Neural crest cell (in vitro differentiated cells): ENCODE results near the gene CAND1. TPM values are rescaled to one million over a fixed set of nuclear protein-coding genes. Genes with fewer than 3 reads are reported as not detected.

Experiments
- DNase-seq: peaks from one replicate; pipeline ENCODE4 v3.0.0; 2021; ENCODE audit warnings: low read depth, mixed read lengths, low spot score
- H3K27ac Mint-ChIP-seq: one replicate; pipeline ENCODE4 v1.8.0; 2021; ENCODE audit warnings: mild to moderate bottlenecking, mixed read lengths; ENCODE audit not compliant: unreplicated experiment
- H3K27me3 Mint-ChIP-seq: 2 replicates; pipeline ENCODE4 v1.8.0; 2021; ENCODE audit warnings: low read depth, mild to moderate bottlenecking, mixed read lengths
- H3K36me3 Mint-ChIP-seq: 2 replicates; pipeline ENCODE4 v1.8.0; 2021; ENCODE audit warnings: low read depth, mild to moderate bottlenecking, mixed read lengths
- H3K4me1 Mint-ChIP-seq: 2 replicates; pipeline ENCODE4 v1.8.0; 2021; ENCODE audit warnings: mixed read lengths
- H3K4me3 Mint-ChIP-seq: one replicate; pipeline ENCODE4 v1.8.0; 2021; ENCODE audit warnings: mild to moderate bottlenecking, mixed read lengths
- H3K9me3 Mint-ChIP-seq: 2 replicates; pipeline ENCODE4 v1.8.0; 2021; ENCODE audit warnings: mixed read lengths
- CTCF ChIP-seq: fragments of 200-600 bp; sonication (generic); conservative IDR thresholded peaks from 2 replicates; pipeline ENCODE4 v1.5.0; 2021; ENCODE audit warnings: antibody characterized with exemption, mild to moderate bottlenecking
- total RNA-seq: library from RNA; stranded (reverse); gene quantifications from 2 replicates; pipeline ENCODE4 v1.2.1, GENCODE V29; 2021

Gene CAND1
- total RNA-seq, 1 donor from 2014 or later = 259 TPM

GRCh38 chr12:67320614-67321295, 51.6 kb downstream of the CAND1 start:
- H3K36me3 Mint-ChIP-seq = peaks cover 66% of the 10 kb centered on the region
- H3K27ac Mint-ChIP-seq = peak overlapping the region; percentile 5
- no peak for DNase-seq

GRCh38 chr12:67322580-67322979, 53.4 kb downstream of the CAND1 start:
- Mint-ChIP-seq H3K4me1 (no peaks in the 10 kb centered on the region), H3K36me3 (peaks cover 64% of the 10 kb centered on the region), H3K4me3 (no peak overlapping the region), H3K9me3 (peaks cover 24% of the 10 kb centered on the region), H3K27me3 (no peaks in the 10 kb centered on the region), H3K27ac (no peak overlapping the region)
- TF ChIP-seq CTCF = no peak
- no peak for DNase-seq

More at GRCh38 chr12:67320614-67321295, 51.6 kb downstream of the CAND1 start:
- no peak for TF ChIP-seq CTCF
- Mint-ChIP-seq H3K4me1 (no peaks in the 10 kb centered on the region), H3K4me3 (no peak overlapping the region), H3K9me3 (peaks cover 23% of the 10 kb centered on the region), H3K27me3 (no peaks in the 10 kb centered on the region)

GRCh38 chr12:67323007-67323406, 53.8 kb downstream of the CAND1 start:
- no peak overlapping the region for H3K4me3 Mint-ChIP-seq
- no peak for DNase-seq
- no peak for TF ChIP-seq CTCF
- H3K27me3 Mint-ChIP-seq = no peaks in the 10 kb centered on the region
- H3K36me3 Mint-ChIP-seq = peaks cover 60% of the 10 kb centered on the region
- H3K9me3 Mint-ChIP-seq = peaks cover 24% of the 10 kb centered on the region
- no peak overlapping the region for H3K27ac Mint-ChIP-seq
- no peaks in the 10 kb centered on the region for H3K4me1 Mint-ChIP-seq

- H3K27ac Mint-ChIP-seq = no peak overlapping the region
- no peaks in the 10 kb centered on the region for H3K4me1 Mint-ChIP-seq
- no peak for DNase-seq
- no peaks in the 10 kb centered on the region for H3K27me3 Mint-ChIP-seq
- H3K4me3 Mint-ChIP-seq = no peak overlapping the region
- TF ChIP-seq CTCF = no peak
- H3K36me3 Mint-ChIP-seq = peaks cover 31% of the 10 kb centered on the region
- H3K9me3 Mint-ChIP-seq = peaks cover 21% of the 10 kb centered on the region
These were observed 57.5 kb downstream of the CAND1 start for GRCh38 chr12:67326637-67327036.

- H3K27me3 Mint-ChIP-seq = no peaks in the 10 kb centered on the region
- H3K4me1 Mint-ChIP-seq = no peaks in the 10 kb centered on the region
- no peak for TF ChIP-seq CTCF
- H3K4me3 Mint-ChIP-seq = no peak overlapping the region
- H3K9me3 Mint-ChIP-seq = peaks cover 16% of the 10 kb centered on the region
- H3K36me3 Mint-ChIP-seq = peaks cover 23% of the 10 kb centered on the region
- no peak for DNase-seq
- no peak overlapping the region for H3K27ac Mint-ChIP-seq
These were observed 58.3 kb downstream of the CAND1 start for GRCh38 chr12:67327466-67327865.
